Measurements from ENCODE around the gene KBTBD13. TPM values are rescaled to one million over a fixed set of nuclear protein-coding genes. Genes with fewer than 3 reads are reported as not detected.

KBTBD13 gene
- polyA plus RNA-seq, 1 donor (not counting 4 experiments of a cell fraction or from before 2014, with no cell fraction given): not detected

GRCh38 chr15:65071381-65071811, 5.2 kb upstream of the KBTBD13 start:
- Histone ChIP-seq H3K36me3 (ENCODE audit: control insufficient read depth in 2 of 2, extremely low read depth in 1 of 2, insufficient read depth in 2 of 2, low read length in 2 of 2) (no peaks in the 10 kb centered on the region), H2AFZ (ENCODE audit: control insufficient read depth, low read length) (no peak overlapping the region), H3K9me3 (ENCODE audit: control insufficient read depth, low read depth, low read length) (no peaks in the 10 kb centered on the region), H3K27me3 (ENCODE audit: control insufficient read depth, extremely low read depth, insufficient read depth, low read length) (peaks cover 25% of the 10 kb centered on the region), H3K4me3 (ENCODE audit: control insufficient read depth in 2 of 3, extremely low read depth in 1 of 3, insufficient read depth in 2 of 3, low read depth in 1 of 3, low read length in 3 of 3) (no peak overlapping the region), H3K4me1 (ENCODE audit: control insufficient read depth, extremely low read depth, insufficient read depth, low read length) (no peaks in the 10 kb centered on the region), H3K9ac (ENCODE audit: control insufficient read depth, extremely low read depth, insufficient read depth, low read length) (no peak overlapping the region), H3K9me1 (ENCODE audit: control insufficient read depth, extremely low read depth, insufficient read depth, low read length) (no peaks in the 10 kb centered on the region), H3K79me2 (ENCODE audit: control insufficient read depth, insufficient read depth, low read length) (no peaks in the 10 kb centered on the region), H3K4me2 (ENCODE audit: control insufficient read depth, extremely low read depth, insufficient read depth, low read depth, low read length) (no peak overlapping the region), H4K20me1 (ENCODE audit: control insufficient read depth, extremely low read depth, insufficient read depth, low read length) (no peaks in the 10 kb centered on the region), H3K27ac (ENCODE audit: control insufficient read depth, insufficient read depth, low read length) (no peak overlapping the region)
- DNase-seq (ENCODE audit: low read depth, low spot score) (no peak), FAIRE-seq (no peak)
- TF ChIP-seq, protein P1, sequence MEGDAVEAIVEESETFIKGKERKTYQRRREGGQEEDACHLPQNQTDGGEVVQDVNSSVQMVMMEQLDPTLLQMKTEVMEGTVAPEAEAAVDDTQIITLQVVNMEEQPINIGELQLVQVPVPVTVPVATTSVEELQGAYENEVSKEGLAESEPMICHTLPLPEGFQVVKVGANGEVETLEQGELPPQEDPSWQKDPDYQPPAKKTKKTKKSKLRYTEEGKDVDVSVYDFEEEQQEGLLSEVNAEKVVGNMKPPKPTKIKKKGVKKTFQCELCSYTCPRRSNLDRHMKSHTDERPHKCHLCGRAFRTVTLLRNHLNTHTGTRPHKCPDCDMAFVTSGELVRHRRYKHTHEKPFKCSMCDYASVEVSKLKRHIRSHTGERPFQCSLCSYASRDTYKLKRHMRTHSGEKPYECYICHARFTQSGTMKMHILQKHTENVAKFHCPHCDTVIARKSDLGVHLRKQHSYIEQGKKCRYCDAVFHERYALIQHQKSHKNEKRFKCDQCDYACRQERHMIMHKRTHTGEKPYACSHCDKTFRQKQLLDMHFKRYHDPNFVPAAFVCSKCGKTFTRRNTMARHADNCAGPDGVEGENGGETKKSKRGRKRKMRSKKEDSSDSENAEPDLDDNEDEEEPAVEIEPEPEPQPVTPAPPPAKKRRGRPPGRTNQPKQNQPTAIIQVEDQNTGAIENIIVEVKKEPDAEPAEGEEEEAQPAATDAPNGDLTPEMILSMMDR (optimal IDR thresholded peaks at IDR 0.05 in 1 of 3, IDR thresholded peaks at IDR 0.05 in 1 of 3, conservative IDR thresholded peaks at IDR 0.05 in 1 of 3; ENCODE audit: extremely low read depth in 1 of 3, insufficient read depth in 2 of 3, low read length in 3 of 3): no peak
- TF ChIP-seq EZH2 (IDR thresholded peaks at IDR 0.05; ENCODE audit: low read length): no peak
- dilution Hi-C loops (cut with MboI; ENCODE audit: extremely low pct_ligation_motif_present, low sequenced_read_pairs): no loop called here

DNA sequence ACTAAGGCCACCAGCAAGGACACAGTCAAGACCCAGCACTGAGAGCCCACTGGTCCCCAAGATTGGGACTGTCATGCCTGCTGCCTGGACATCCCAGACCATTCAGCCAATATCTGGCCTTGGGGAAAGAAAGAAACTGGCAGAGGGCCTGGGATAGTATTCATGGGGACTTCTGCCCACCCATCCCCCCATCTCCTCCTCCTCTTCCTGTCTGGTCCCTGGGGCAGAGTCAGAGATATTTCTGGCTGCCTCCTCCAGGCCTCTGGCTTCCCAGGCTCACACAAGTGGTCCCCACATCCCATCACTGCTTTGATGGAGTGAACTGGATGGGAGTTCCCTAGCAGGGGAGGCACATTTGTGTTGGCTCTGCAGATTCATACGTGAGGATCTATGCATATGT, 4.5 kb upstream of the KBTBD13 start:
- TF ChIP-seq, protein P1 (optimal IDR thresholded peaks at IDR 0.05 in 1 of 3, IDR thresholded peaks at IDR 0.05 in 1 of 3, conservative IDR thresholded peaks at IDR 0.05 in 1 of 3; ENCODE audit: extremely low read depth in 1 of 3, insufficient read depth in 2 of 3, low read length in 3 of 3): no peak
- TF ChIP-seq EZH2 (IDR thresholded peaks at IDR 0.05; ENCODE audit: low read length): no peak
- H3K4me3 ChIP-seq (ENCODE audit: control insufficient read depth in 2 of 3, extremely low read depth in 1 of 3, insufficient read depth in 2 of 3, low read depth in 1 of 3, low read length in 3 of 3): no peak overlapping the region
- H3K9ac ChIP-seq (ENCODE audit: control insufficient read depth, extremely low read depth, insufficient read depth, low read length): no peak overlapping the region
- H3K4me2 ChIP-seq (ENCODE audit: control insufficient read depth, extremely low read depth, insufficient read depth, low read depth, low read length): no peak overlapping the region
- H3K9me3 ChIP-seq (ENCODE audit: control insufficient read depth, low read depth, low read length): no peaks in the 10 kb centered on the region
- peaks cover 19% of the 10 kb centered on the region for H3K27me3 ChIP-seq (ENCODE audit: control insufficient read depth, extremely low read depth, insufficient read depth, low read length)
- dilution Hi-C loops (cut with MboI; ENCODE audit: extremely low pct_ligation_motif_present, low sequenced_read_pairs): no loop called here
- no peaks in the 10 kb centered on the region for H4K20me1 ChIP-seq (ENCODE audit: control insufficient read depth, extremely low read depth, insufficient read depth, low read length)
- DNase-seq (ENCODE audit: low read depth, low spot score) (no peak), FAIRE-seq (no peak)
- H3K79me2 ChIP-seq (ENCODE audit: control insufficient read depth, insufficient read depth, low read length): no peaks in the 10 kb centered on the region
- no peaks in the 10 kb centered on the region for H3K4me1 ChIP-seq (ENCODE audit: control insufficient read depth, extremely low read depth, insufficient read depth, low read length)
- H3K27ac ChIP-seq (ENCODE audit: control insufficient read depth, insufficient read depth, low read length): no peak overlapping the region
- H3K36me3 ChIP-seq (ENCODE audit: control insufficient read depth in 2 of 2, extremely low read depth in 1 of 2, insufficient read depth in 2 of 2, low read length in 2 of 2): no peaks in the 10 kb centered on the region
- H3K9me1 ChIP-seq (ENCODE audit: control insufficient read depth, extremely low read depth, insufficient read depth, low read length): no peaks in the 10 kb centered on the region
- H2AFZ ChIP-seq (ENCODE audit: control insufficient read depth, low read length): no peak overlapping the region

Measured in keratinocyte (primary cell).